Activated CD4-positive, alpha-beta T cell treated with anti-CD3 and anti-CD28 coated beads, Interleukin-2, amount 50 U/mL, for 16 hours (primary cell): Measurements from ENCODE around the gene LRP1B.

Experiments
- DNase-seq: peaks from one replicate; pipeline ENCODE4 v3.0.0-alpha.2; 2020

Gene LRP1B

DNA sequence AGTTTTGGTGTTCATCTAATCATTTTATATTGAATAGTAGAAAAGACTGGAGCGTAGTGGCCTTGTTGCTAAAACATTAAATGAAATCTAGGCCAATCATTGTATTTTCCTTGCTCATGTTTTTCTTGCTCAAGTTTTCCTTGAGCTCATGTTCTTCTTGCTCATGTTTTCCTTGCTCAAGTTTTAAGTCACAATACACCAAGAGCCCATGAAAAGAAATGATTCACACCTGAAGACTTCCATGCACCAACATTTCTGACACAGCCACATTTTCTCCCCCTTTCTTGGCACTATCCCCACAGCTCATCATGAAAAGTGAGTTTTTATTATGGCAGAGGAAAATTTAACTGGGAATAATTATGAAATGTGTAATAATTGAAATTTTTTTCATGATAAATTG, 92.0 kb downstream of the LRP1B start:
- DNase-seq, result no peak

DNA sequence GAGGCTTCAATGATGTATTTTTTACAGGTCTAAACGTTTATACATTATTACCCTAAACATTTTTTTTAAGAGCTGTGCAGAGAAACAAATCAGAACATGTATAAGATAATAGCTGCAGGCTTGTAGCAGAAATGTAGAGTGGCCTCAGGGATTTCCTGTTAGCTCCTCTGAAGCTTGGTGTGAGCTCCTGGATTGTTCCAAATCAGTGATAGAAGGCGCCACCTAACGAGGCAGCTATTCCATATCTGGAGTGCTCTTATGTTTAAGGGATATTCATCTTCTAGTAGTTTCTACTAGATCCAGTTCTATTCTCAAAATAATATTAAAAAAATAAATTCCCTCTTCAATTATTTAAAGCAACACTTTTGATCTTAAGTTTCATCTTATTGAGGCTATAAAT, 93.1 kb downstream of the LRP1B start:
- no peak for DNase-seq

DNA sequence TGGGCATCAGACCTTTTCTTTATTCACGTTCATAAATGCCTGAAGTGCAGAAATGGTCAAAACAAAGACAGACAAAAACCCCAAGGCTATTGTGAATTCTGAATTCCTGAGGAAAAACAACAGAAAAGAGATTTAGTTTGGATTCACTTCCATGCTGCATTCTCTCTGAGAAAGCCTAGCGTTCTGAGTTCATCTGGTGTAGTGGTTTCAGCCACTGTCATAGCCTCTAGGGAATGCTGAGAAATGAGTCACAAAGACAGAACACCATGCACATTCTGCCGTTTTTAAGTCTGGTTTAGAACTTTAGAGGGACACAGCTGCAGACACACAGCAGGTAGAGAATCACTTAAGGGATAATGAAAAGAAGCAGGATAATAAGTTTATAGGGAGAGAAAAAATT, 93.8 kb downstream of the LRP1B start:
- DNase-seq, result no peak

DNA sequence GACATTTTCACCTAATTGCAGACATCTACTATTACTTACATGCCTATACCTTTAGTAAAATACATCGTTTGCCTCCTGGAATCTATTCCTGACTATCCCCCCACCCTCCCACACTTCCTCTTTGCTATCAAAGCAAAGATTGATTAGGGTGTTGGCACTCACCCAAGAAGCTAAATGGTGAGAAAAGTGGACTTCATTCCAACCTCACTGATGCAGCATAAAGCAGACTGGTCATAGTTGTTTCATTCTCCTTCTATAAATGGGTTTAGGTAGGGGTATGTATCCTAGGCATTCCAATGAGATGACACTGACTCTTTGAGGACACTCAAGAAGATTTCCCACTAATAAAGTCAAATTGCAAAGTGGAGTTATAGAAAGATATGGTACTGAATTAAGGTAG, 97.4 kb downstream of the LRP1B start:
- DNase-seq, result no peak

DNA sequence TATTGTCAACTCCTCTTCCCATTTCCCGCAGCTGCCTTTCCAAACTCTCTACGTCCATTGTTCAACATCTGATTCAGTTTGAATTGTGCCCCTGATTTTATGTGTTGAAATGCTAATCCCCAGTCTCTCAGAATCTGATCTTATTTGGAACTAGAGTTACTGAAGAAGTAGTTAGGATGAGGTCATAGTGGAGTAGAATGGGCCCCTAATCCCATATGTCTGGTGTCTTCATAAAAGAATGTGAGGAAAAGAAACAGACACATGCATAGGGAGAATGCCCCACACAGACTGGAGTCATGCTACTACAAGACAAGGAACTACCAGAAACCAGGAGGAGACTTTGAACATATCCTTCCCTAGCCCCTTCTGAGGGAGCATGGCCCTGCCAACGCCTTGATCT, 99.2 kb downstream of the LRP1B start:
- no peak for DNase-seq

DNA sequence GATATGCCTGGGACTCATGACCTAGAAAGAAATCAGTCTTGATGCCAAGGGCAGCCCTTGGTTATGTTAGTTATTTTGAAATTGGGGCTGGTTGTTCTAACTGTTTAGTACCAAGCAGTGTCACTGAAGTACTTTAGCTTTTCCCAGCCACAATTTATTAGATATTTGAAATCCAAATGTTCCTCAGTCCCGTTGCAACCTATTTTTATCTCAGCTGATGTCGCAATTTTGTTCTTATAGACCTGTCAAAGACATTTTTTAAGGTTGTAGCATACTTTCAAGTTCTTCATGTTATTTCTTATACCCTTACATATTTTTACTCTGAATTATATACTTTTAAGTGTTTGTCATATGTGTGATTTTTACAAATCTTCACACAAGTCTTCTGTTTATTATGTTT, 100.1 kb downstream of the LRP1B start:
- no peak for DNase-seq

DNA sequence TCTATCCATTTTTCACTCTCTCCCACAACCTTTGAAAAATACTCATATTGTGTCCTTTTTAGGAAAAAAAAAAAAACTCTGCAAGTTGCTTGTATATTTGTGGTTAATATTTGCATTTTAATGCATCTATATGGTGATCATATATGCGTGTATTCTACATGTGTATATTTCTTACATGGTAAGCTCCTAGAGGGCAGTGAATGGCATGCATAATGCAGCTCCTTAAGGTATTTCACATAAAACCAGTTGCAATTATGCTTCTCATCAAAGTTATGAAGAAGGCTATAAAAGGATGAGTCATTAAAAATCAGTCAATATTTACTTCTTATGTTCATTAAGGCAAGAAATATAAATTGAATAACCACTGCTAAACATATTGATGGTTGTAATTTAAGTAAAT, 100.8 kb downstream of the LRP1B start:
- no peak for DNase-seq

DNA sequence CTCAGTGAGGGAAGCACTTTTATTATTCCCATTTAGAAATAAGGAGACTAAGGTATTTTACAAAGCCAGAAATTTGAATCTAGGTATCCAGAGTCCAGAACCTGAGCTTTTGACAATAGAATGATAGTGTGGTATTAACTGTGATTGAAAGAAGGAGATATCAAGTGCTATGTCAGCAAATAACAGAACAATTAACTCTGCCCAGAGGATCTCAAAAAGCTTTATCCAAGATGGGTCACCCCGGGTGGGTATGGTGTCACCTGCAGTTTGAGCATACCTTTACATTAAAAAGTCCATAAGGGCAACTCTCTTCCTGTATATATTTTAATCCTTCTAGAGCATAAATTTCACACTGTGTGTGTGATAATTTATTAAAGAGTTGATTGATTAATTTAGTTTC, 105.4 kb downstream of the LRP1B start:
- no peak for DNase-seq

DNA sequence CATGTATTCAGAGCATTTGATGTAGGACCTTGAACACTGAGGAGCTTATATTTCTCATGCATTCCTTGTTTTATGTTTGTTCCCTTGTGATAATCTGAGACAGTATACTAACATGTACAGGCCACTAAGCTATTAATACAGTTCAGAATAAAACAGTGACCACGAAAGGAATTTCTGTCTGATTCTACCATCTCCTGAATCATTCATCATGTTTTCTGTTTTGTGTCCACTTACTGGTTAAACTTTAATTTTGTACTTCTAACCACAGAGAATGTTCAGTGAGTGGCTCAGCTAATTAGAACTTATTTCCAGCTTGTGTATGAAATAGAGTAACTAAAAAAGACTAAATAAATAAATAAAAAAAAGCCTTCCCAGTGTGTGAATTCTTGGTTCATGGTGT, 110.4 kb downstream of the LRP1B start:
- no peak for DNase-seq

DNA sequence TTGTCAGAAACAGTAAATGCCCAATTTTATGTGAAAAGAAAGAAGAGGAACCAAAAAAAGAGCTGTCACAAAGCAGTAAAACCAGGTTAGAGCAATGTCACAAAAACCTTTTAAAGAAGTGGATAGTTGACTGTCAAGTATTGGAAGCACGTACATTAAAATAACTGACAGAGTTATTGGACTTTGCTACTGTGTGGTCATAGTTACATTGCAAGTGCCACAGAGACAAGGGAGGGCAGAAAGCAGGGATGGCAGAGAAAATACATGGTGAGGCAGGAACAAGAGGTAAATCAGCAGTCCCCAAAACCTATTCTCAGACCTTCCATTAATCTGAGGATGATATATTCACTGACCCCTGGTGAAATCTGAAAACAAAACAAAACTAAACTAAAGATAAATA, 116.3 kb downstream of the LRP1B start:
- no peak for DNase-seq

DNA sequence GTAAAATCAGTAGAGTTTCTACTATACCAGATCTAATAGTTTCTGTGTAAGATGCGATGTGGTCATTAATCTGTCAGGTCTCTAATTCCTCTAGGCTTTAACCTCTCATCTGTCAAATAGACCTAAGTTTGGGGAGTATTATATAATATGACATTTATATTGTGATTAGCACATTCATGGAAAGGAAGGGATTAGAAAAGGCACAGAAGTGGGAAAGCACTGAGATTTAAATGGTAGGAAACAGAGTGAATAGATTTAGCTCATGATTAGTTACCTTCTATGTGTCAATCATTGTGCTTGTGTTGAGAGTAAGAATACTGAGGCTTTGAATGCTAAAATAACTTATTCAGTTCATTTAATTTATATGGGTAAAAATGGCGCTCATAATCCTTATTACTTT, 118.0 kb downstream of the LRP1B start:
- DNase-seq, result no peak

DNA sequence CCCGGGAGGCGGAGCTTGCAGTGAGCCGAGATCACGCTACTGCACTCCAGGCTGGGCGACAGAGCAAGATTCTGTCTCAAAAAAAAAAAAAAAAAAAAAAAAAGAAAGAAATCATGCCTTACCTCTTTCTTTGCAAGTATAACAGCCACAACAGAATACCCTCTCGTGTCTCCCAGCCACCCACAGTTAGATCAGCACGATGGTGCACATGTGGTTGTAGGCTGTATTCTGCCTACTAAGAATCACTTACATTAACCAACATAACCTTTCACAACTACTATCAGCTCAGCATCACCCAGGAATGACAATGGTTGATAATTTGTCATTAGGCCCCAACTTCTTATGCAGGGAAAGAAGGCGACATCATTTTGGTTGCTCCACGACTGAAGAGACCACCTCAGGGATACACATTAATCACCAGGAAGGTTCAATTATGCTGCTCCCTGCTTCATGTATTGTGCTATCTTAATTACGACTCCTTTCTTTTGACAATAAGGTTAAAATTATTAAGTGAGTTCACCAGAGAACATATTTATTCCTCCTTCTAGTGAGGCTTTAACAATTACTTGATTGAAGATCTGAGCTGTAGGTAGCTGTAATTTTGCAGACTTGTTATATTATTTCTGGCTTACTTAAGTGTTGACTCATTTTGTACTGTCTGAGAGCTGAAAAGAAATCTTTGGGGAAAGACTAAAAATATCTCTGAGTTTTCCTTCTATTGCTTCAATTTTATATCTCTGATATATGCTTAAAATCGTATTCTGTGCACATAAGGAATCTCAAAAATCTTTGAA, 120.1 kb downstream of the LRP1B start:
- DNase-seq, result no peak

DNA sequence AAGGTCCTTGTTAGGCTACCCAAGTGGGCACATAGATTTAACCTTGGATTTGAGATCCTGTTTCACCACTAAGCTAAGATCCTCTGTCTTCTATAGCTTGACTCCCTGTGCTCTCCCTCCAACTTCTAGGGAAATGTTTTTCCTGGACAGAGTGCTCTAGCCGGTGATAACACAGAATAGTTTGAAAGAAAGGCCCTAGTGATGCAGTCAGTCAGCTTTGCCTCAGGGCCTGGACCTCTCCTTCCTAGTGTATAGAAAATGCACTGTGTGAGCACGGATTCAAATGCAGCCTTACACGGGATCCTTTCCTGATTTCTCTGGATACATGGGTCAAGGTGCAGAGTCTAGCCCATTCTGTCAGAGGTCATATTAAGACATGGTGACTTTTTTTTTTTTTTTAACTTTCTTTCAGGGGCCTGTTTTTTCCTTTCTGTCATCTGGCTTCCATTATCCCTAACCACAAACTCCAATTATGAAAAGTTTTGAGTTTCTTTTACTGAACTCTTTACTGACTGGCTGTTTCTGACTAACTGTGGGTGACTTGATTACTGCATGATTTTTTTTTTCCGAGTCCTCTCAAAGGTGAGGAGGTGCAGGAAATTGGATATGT, 122.6 kb downstream of the LRP1B start:
- DNase-seq, result no peak

DNA sequence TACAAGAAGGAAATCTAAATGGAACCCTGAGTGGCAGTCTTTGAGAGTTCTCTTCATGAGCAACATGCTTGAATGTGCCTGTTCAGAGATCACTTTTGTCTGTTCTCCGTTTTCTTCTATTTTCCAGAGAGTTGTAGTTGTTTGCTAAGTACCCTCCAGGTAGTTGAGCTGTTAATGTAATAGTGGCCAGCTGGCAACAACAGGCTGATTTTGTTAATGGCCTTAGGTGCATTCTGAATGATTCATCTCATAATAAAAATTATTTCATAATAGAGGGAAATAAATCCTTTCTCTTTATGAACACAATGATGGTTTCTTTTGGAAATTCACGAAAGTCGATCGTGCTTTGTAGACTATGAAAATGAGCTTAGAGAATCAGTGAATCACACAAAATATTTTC, 136.8 kb downstream of the LRP1B start:
- DNase-seq, result no peak

DNA sequence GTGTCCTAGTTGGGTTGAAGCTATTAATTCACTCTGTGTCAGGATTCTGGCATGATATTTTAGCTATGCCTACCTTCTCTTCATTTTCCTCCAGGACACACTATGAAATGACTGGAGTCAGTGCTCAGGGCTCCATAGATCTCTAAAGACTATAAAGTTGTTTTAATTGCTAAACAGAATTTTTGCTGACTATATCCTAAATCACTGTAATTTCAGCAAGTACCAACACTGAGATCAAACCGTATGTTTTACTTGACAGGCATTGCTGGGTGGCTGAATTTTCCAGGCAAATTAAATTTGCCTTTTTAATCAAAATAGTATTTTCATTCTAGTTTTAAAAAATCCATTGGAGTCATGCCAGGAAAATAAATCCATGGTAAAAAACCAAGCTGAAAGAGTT, 138.1 kb downstream of the LRP1B start:
- DNase-seq, result no peak

DNA sequence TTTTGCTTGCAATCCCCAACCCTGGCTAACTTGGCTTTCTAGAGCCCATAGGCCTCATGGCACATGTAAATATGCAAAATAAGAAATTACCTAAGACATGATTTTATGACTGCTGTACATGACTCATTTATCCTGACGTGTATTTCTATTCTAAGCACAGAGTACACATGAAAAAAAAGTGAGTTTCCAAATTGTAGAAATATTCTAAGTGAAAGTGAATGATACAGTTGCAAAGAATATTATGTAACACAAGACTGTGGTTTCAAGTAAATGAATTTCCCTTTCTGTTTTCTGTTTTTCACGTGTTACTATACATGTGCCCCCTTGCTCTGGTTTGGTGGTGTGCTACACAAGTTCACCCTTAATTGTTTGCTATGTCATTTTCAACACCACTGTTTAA, 162.4 kb downstream of the LRP1B start:
- DNase-seq, result no peak

DNA sequence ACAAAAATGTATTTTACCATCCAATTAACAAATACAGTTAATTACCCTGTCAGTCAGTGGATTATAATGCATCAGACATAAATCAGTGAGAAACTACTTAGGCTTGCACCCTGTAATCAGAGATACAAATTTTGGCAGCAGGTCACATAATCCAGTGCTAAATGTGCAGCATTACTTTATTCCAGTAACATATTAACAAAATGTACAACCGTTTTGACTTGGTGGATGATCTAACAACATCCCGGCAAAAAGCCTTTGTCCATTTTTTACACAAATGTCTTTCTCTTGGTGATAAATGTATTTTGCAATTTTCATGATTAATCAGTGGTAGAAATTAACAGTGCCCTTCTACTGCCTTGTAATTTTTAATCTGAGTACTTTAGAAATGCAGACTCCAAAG, 162.8 kb downstream of the LRP1B start:
- no peak for DNase-seq

DNA sequence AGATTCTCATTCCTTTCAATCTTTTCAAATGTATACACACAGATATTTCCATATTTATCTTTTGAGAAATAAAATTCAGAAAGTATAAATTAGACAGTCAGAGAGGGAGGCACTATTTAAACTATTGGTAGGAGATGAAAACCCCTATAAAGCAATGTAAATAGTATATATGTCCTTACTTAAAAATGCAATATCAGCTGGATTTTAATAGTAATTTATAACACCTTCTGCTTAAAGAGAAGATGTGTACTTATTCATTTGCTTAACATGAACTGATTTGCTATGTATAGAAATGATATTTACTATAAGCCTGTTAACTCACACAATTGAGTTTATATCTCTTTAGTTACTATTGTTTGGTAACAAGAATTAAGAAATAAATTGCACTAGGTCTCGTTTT, 163.3 kb downstream of the LRP1B start:
- DNase-seq, result no peak

DNA sequence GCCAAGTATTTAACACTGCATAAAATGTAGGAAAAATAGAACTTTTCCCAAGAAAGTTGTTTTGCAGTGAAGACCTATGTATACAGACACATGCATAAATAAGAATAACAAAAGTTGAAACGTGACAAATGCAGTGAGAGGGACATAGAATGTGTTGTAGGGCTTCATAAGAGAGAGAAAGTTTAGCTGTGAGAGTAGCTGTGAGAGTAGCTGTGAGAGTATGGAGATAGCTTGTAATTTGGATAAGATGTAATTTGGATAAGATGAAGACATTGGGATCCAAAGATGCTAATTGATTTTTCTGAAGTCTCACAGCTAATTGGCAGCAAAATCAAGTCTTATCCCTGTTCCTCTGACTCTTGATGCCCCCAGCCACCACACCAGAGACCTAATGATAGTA, 170.9 kb downstream of the LRP1B start:
- DNase-seq, result no peak

DNA sequence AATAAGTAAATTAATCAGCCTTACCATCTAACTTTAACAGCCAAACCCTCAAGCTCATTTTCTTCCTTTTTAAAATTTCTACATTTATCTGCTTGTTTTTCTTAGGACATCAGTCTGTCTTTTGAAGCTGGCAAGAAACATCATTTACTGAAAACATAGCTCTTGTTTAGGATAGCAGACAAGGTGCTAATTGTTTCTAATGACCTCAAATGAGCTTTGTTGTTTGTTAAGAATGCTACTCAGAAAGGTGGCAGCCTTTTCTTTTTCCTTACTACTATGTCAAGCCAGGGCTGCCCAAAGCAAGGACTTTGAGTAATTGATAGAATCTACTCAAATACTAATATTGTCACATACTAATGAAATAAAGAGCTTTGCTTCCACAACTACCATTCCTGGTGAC, 171.8 kb downstream of the LRP1B start:
- DNase-seq, result no peak

DNA sequence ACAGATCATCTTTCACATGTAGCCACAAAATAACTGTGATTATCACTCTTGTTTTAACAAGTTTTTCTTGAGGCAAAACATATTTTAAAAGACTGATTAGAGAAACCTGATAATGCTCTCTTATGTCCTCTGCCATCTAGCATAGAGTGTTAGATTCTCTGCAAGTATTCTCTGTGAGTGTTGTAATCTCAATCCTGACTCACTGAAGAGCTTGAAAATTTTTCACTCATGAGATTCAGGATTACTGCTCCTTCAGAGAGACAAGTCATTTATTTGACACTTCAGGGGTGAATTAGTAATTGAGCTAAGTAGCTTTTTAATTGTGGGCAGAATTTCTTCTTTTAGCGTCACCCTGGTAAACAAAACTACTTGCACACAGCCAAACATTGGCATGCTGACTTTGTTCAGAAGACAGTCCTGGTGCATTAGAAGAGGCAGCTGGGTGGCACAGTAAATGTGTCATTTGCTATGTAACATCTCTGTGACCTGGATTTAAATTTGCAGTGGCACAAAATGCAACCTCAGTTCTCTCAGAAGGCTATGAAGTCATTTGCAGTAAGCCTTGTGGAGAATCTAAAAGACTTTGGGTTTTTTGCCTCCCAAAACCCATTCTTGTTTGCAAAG, 172.9 kb downstream of the LRP1B start:
- no peak for DNase-seq

DNA sequence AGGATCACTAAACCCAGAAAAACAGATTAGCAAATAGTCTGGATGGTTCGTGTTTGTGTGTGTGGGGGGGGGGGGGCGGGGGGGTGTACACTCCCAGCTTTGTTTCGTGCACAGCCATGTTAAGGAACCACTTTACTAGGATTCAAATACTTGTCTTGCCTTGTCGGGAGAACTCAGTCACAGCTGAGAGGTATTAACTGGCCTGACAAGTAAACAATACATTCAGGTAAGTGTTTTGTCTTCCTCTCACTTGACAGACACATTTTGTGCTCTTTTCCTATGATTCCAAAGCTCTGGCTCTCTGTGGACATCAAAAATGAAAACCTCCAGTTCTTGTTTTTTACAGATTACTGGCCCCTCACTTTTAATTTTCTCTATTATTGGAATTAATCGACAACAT, 173.5 kb downstream of the LRP1B start:
- DNase-seq, result no peak

DNA sequence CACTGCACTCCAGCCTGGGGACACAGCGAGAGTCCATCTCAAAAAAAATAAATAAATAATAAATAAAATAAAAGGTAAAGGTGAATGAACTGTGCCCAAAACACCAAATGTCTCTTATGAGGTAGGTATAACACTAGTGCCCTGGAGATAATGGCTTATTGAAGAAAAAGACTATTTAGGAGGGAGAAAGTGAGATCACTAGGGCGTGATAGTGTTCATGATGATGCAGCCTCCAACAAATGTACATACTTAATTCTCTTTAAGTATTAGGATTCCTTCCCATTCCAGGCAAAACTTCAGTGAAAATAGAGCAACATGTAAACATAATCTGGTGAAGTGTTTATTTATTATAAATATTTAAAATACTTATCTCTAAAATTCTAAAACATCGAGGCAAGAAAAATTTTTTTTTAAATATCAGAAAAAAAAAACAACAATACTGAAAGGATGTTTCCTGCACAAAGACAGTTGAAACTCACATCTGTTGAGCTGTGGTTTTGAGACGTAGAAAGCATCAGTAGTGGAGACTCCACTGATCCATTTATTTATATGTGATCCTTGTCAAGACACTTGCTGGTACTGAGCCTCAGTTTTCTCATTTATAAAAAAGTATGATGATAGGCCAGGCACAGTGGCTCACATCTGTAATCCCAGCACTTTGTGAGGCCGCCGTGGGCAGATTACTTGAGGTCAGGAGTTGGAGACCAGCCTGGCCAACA, 183.3 kb downstream of the LRP1B start:
- no peak for DNase-seq

DNA sequence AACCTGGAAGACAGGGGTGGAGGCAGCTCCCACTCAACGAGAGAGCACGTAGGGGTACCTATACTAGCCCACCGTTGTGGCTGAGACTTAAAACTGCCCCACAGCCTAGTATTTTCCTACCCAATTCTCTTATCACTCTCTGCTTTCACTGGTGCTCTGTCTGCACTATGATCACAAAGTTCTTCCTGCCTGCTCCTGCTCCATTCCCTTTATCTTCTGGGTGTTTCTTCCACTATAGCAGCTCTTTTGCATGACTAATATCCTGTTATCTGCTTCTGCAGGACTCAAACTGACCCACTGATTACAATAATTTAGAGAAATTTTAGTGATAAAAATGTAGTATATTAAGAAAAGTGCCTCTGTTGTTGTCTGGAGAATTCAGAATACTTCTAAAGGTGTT, 184.8 kb downstream of the LRP1B start:
- no peak for DNase-seq
